HG02981 (cell line): ENCODE measurements around the gene KRT33B.
"Not testable (repeated sequence)": the region's sequence is repeated elsewhere in the genome, so short reads cannot be mapped to it uniquely, and the experiment has no call there.

Source experiments
- ATAC-seq: cut with Tn5 transposase; IDR thresholded peaks from one replicate; pipeline ENCODE4 v1.9.1; 2021; ENCODE audit warnings: mild to moderate bottlenecking, moderate library complexity; ENCODE audit not compliant: unreplicated experiment

Gene KRT33B

GRCh38 chr17:41350381-41350878 lies 19.2 kb downstream of the KRT33B start, which contains the start of gene KRT33A:
Gene KRT33A (minus strand): TSS chr17:41350828. CDS start chr17:41350767, 61 bp downstream.
- ATAC-seq = not testable (repeated sequence)

GRCh38 chr17:41347869-41348760 lies 21.5 kb downstream of the KRT33B start:
- no peak for ATAC-seq

- not testable (repeated sequence) for ATAC-seq
Observed at GRCh38 chr17:41346421-41346820, 23.2 kb downstream of the KRT33B start.

- no peak for ATAC-seq
Observed at GRCh38 chr17:41345992-41346391, 23.6 kb downstream of the KRT33B start.

- ATAC-seq = no peak
Observed at GRCh38 chr17:41343029-41343428, 26.6 kb downstream of the KRT33B start.

GRCh38 chr17:41340934-41341861 lies 28.4 kb downstream of the KRT33B start:
- peak; percentile 44 for ATAC-seq

- no peak for ATAC-seq
Observed at GRCh38 chr17:41340494-41340893, 29.1 kb downstream of the KRT33B start.

- ATAC-seq = no peak
Observed at GRCh38 chr17:41339571-41340172, 29.9 kb downstream of the KRT33B start.

- ATAC-seq = no peak
Observed at GRCh38 chr17:41338961-41339485, 30.6 kb downstream of the KRT33B start.

- ATAC-seq = no peak
Observed at GRCh38 chr17:41335747-41336146, 33.9 kb downstream of the KRT33B start.

- ATAC-seq = no peak
Observed at GRCh38 chr17:41334385-41335305, 35.0 kb downstream of the KRT33B start.

GRCh38 chr17:41333836-41334235 lies 35.8 kb downstream of the KRT33B start:
- ATAC-seq = no peak

- no peak for ATAC-seq
Observed at GRCh38 chr17:41333098-41333497, 36.5 kb downstream of the KRT33B start.

- no peak for ATAC-seq
Observed at GRCh38 chr17:41332239-41332638, 37.4 kb downstream of the KRT33B start.

GRCh38 chr17:41331606-41332005 lies 38.0 kb downstream of the KRT33B start:
- no peak for ATAC-seq

- no peak for ATAC-seq
Observed at GRCh38 chr17:41329279-41329948, 40.2 kb downstream of the KRT33B start.

- ATAC-seq = no peak
Observed at GRCh38 chr17:41328207-41328606, 41.4 kb downstream of the KRT33B start.

GRCh38 chr17:41327411-41328120 lies 42.0 kb downstream of the KRT33B start:
- no peak for ATAC-seq
